ENCODE measurements around the gene KRTAP10-1.
"Not testable (repeated sequence)": the region's sequence is repeated elsewhere in the genome, so short reads cannot be mapped to it uniquely, and the experiment has no call there.

KRTAP10-1 gene

GRCh38 chr21:44550285-44550684 is 10.3 kb upstream of the KRTAP10-1 start:
- in situ Hi-C loops (cut with HindIII; ENCODE audit: low sequenced_read_pairs): not testable (repeated sequence)

GRCh38 chr21:44549525-44550211 is 9.7 kb upstream of the KRTAP10-1 start:
- in situ Hi-C loops (cut with HindIII; ENCODE audit: low sequenced_read_pairs): no loop called here

GRCh38 chr21:44548922-44549321 is 8.9 kb upstream of the KRTAP10-1 start:
- in situ Hi-C loops (cut with HindIII; ENCODE audit: low sequenced_read_pairs): no loop called here

DNA sequence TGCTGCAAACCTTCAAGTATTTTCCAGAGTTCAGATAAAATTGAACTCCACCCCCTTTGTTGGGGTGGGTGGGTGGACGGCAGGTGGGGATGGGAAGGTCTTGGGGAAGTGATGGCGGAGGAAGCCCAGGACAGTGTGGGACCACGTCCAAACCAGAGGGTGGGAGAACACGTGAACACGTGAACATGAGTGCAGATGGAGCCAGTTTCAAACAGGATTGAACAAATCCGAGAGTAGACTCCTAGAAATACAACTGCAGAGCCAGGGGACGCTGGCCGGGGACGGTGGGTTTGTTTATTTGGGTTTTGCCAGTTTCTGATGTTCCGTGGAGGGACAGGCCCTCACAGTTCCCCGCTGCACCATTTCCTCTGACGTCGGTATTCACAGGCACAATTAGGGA is 8.4 kb upstream of the KRTAP10-1 start:
- in situ Hi-C loops (cut with HindIII; ENCODE audit: low sequenced_read_pairs): no loop called here

DNA sequence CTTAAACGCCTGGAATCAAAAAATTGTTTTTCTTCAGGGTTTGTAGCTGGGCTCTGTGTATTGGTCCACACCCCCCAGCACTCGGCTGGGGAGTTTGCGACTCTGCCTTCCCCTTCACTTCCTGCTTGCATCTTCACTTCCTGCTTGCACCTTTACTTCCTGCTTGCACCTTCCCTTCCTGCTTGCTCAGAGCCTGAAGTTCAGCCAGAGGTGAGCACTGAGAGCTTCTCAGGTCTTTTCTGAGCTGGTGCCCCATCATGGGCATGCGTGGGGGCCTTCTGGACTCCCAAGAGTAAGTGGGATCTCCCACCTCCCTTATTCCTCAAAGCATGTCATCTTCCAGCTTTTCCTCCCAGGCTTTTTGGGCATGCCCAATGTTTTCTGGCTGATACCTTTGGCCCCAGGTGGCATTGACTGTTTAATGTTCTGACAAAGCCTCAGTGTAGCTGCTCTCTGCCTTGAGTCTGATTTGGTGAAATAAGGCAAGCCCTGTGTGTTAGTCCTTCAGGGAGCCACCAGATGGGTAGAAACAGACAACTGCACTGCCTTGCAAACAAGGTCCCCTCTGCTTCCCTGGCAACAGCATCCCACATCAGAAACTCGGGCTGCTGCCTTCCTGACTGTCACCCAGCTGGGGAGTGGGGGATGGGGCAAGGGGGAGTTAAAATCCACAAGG is 7.8 kb upstream of the KRTAP10-1 start:
- in situ Hi-C loops (cut with HindIII; ENCODE audit: low sequenced_read_pairs): no loop called here

- in situ Hi-C loops (cut with HindIII; ENCODE audit: low sequenced_read_pairs): no loop called here
Measured at GRCh38 chr21:44544566-44544965, 4.6 kb upstream of the KRTAP10-1 start.

DNA sequence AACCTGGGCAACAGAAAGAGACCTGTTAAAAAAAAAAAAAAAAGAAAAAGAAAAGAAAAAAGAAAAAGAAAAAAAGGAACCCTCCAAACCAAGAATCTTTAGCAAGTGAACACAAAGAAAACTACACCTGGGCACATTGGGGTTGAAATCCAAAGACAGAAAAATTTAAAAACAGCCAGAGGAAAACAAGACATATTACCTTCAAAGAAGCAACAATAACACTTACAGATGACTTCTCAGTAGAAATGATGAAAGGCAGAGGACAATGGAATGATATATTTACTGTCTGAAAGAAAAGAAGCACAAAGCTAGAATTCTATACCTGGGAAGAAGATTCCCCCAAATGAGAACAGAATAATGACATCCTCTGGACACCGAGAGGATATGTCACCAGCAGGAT is 2.7 kb upstream of the KRTAP10-1 start:
- in situ Hi-C loops (cut with HindIII; ENCODE audit: low sequenced_read_pairs): no loop called here

DNA sequence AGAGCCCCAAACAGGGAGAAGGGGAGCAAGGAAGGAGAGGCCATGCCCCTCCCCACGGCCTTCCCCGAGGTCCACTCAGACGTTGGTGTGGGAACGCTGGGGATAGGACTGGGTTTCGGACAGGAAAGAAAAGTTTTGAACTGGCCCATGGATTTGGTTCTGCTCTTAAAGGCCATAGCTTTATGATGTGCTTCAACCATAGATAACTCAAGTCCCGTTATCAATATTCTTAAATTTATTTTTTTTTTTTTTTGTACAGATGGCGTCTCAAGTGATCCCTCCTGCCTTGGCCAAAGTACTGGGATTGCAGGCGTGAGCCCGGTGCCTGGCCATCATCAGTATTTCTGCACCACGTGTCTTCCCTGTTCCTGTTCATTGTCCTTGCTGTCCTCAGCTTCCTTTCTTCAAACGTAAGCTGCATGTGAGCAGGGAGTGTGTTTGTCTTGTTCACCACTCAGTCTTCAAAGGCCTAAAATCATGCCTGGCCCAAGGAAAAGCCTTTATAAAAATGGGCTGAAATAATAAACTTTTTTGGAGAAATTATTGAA is 820 bp upstream of the KRTAP10-1 start:
- in situ Hi-C loops (cut with HindIII; ENCODE audit: low sequenced_read_pairs): no loop called here

DNA sequence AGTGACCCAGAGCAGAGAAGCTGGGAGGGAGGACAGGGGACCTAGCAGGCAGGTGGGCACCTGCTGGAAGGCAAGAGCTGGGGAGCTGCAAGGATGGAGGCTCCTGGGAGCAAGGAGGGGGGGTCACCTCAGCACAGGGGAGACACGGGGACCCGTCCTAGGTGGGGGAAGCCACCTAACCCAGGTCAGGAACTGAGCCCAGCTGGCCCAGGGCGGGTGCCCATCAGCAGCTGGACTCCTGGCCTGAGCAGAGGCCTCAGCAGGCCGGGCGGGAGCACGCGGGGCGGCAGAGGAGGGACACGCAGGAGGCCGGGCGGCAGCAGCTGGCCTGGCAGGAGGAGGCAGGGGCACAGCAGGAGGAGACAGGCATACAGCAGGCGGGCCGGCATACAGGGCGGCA is 949 bp downstream of the KRTAP10-1 start:
- in situ Hi-C loops (cut with HindIII; ENCODE audit: low sequenced_read_pairs): no loop called here

DNA sequence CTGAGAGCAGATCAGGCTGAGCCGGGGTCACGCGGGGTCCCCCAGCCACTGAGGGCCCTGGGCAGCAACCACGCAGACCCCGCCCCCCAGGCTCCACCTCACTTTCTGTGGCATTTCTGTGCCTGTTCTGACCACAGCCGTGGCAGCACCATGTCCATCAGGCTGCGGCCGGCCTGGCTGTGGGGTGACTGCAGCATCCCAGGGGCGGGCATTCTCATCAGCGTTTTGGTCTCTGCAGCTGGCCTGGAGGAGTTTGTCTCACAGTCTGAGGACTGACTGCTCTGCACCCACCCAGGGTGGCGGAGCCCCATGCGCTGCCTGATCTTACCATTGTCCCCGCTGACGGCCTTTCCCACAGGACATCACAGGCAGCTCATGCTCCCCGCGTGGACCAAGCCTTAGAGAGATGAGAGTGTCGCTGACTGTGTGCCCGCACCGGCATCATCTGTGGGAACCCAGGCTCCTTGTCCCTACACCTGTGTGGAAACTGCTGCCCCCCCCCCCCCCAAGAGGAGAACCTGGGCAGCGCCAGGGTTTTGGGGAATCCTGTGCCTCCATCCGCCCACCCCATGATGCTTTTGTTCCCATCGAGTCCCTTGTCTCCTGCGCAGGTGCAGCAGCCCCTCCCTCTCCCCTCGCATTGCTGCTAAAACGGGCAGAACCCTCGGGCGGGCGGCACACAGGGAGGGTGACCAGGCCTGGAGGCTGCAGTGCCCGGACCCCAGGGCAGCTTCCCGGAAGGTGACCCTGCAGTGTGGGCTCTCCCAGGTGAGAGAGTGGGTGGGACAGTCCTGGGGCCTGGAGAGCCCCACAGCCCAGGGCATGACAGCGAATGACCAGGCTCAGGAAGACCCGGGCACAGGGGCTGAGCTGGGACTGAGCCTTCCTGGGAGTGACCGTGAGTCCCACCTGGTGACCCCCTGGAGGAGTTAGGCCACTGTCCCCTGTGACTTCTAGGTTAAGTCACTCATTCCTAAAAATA is 1.8 kb downstream of the KRTAP10-1 start:
- in situ Hi-C loops (cut with HindIII; ENCODE audit: low sequenced_read_pairs): no loop called here

DNA sequence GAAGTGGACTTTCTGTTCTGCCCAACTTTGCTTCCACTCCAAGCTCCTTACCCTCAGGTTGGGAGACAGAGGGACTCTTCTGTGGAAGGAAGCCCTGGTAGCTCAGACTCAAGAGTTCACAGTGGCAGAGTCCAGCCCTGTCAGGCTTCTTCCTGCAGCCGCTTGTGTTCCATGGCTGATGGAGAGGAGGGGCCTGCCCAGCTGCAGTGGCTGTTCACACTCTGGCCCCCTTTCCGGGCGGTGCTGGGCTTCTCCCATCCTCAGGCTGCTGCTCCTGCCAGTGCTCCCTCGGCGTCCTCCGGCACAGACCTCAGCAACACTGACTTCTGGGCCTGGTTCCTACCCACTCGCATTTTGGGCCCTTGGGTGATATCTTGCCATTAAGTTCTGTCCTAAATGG is 4.0 kb downstream of the KRTAP10-1 start:
- in situ Hi-C loops (cut with HindIII; ENCODE audit: low sequenced_read_pairs): no loop called here

GRCh38 chr21:44534688-44535087 is 5.3 kb downstream of the KRTAP10-1 start:
- in situ Hi-C loops (cut with HindIII; ENCODE audit: low sequenced_read_pairs): no loop called here

DNA sequence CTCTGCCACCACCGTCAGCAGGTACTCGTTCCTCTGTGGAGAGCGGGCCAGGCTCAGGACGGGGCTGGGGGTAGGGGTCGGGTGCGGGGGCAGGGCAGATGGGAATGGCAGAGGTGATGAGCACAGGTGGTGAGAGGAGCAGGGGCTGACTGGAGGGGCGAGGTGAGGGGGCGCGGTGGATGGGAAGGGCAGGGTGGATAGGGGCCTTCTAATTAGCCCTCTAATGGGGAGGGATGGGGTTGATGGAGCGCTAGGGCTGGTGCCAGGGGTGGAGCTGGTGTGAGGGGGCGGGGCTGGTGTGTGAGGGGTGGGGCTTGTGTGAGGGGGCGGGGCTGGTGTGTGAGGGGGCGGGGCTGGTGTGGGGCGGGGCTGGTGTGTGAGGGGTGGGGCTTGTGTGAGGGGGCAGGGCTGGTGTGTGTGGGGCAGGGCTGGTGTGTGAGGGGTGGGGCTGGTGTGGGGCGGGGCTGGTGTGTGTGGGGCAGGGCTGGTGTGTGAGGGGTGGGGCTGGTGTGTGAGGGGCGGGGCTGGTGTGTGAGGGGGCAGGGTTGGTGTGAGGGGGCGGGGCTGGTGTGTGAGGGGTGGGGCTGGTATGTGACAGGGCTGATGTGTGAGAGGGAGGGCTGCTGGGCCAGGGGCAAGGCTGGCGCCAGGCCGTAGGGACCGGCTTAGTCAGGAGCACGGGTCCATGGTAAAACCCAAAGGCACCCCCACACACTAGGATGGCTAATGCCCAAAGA is 5.9 kb downstream of the KRTAP10-1 start:
- in situ Hi-C loops (cut with HindIII; ENCODE audit: low sequenced_read_pairs): no loop called here

- in situ Hi-C loops (cut with HindIII; ENCODE audit: low sequenced_read_pairs): no loop called here
Measured at GRCh38 chr21:44533121-44533890, 6.7 kb downstream of the KRTAP10-1 start.

DNA sequence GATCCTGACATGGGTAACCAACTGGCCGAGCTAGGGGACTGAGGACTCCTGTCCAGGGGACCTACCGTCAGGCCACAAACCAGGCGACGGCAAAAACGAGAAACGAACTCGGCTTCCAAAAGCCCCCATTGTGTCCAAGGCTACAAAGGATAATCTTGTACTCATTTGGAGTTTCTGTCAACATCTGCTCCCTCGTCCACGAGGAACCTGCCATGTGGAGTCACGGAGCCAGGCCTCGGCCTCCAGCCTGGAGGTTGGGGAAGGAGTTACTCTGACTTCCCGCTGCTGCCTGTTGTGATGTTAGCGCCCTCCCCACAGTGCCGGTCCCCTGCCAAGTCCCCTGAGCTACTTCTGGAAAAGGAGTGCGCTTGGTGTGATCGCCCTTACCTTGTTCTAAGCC is 7.3 kb downstream of the KRTAP10-1 start:
- in situ Hi-C loops (cut with HindIII; ENCODE audit: low sequenced_read_pairs): no loop called here

DNA sequence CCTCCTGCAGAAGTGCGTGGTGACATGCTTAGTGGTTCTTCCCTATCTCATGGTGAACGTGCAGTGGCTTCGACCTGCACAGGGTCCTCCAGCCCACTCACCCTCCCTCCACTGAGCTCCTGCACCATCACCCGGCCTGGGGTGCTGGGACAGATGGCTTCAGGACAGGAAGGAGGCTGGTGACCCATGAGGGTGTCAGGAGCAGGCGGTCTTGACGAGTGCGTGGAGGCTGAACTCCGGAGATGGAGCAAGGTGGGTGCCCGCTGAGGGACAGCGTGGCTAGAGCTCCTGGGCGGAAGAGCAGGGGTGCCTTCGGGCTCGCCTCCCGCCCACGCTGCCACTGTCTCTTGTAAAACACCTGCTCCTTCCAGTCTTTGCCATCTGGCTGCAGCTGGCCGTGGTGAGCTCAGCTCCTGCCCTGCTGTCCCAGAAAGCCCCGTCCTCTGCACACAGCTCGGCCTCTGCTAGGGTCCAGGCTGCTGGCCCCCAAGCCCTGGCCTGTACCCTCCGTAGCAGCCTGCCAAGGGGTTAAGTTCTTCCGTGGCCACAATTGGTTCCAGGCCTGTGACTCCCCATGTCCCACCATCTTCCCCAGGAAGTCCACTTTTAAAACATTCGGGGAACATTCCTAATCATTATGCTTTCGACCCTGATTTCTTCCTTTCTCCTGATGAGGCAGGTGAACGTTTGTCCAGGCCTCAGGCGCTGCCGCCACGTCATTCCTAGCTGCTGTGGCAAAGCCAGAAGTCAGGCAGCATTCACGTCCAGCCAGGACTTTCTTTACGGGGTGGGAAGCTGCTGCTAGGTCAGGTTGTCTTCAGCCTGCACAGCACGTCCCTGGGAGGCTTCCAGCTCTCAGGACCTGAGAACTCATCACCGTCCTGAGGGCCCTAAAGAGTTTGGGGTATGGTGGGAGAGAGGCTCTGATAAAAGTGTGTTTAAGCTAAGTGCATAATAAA is 8.1 kb downstream of the KRTAP10-1 start:
- in situ Hi-C loops (cut with HindIII; ENCODE audit: low sequenced_read_pairs): no loop called here

- in situ Hi-C loops (cut with HindIII; ENCODE audit: low sequenced_read_pairs): no loop called here
Measured at GRCh38 chr21:44530903-44531605, 8.9 kb downstream of the KRTAP10-1 start.
